ES-I3 (cell line): Measurements from ENCODE around the gene ARID4B.
"Not testable (repeated sequence)": the region's sequence is repeated elsewhere in the genome, so short reads cannot be mapped to it uniquely, and the experiment has no call there.

Experiments
- H3K36me3 ChIP-seq: 2 replicates; pipeline ENCODE4 v1.6.1; 2013; ENCODE audit warnings: mild to moderate bottlenecking, low read length, control low read depth, moderate library complexity; ENCODE audit not compliant: insufficient read depth
- H3K4me1 ChIP-seq: 2 replicates; pipeline ENCODE4 v1.6.1; 2013; ENCODE audit warnings: mild to moderate bottlenecking, control low read depth, low read length; ENCODE audit not compliant: insufficient read depth
- H3K9ac ChIP-seq: 2 replicates; pipeline ENCODE4 v1.6.1; 2013; ENCODE audit warnings: low read depth, mild to moderate bottlenecking, low read length, moderate library complexity
- H3K9me3 ChIP-seq: 2 replicates; pipeline ENCODE4 v1.6.1; 2013; ENCODE audit warnings: mild to moderate bottlenecking, low read length, moderate library complexity; ENCODE audit not compliant: control insufficient read depth, insufficient read depth

ARID4B gene

DNA sequence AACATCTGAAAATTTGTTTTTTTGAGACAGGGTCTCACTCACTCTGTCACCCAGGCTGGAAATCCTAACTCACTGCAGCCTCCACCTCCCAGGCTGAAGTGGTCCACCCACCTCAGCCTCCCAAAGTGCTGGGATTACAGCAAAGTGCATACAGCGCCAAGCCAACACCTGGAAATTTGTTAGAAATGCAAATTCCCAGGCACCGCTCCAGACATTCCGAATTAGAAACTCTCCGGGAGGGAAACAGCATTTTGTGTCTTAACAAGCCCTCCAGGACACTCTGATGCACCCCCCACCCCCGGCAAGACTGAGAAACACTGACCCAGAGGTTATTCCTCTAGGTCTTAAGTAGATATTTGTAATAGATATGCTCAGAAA lies 49.1 kb downstream of the ARID4B start:
- Histone ChIP-seq H3K4me1 (peaks cover 7% of the 10 kb centered on the region), H3K9me3 (no peaks in the 10 kb centered on the region), H3K9ac (no peak overlapping the region)

DNA sequence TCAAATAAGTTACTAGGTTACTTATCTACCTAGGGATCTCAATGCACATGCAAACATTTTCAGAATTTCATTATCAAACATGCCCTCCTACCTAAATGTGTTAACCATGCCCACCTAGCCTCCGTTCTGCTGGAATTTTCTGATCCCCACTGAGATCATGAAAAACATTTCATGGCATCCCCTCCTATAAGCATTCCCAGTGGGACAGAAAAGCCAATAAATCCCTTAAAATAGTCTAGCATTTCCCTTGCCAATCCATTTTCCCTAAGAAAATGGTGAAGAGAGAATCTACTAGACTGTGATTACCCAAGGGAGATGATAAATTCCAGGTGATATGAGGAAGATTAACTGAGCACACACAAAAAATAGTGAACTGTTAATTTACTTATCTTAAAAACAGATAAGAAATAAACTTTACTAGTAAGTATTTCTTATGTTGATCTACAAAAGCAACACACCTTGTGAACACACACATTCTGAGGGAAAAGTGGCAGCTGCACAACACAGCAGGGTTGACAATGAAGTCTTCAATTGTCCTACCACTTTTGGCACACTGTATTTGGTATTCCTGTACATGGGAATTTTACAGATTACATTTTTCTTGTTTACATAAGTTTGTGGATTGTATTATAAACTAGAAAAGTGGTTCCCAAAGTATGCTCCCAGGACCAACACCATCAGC lies 49.6 kb downstream of the ARID4B start:
- Histone ChIP-seq H3K9me3 (no peaks in the 10 kb centered on the region), H3K4me1 (peaks cover 7% of the 10 kb centered on the region), H3K36me3 (no peaks in the 10 kb centered on the region), H3K9ac (no peak overlapping the region)

More for the DNA sequence above, 49.1 kb downstream of the ARID4B start:
- no peaks in the 10 kb centered on the region for H3K36me3 ChIP-seq

DNA sequence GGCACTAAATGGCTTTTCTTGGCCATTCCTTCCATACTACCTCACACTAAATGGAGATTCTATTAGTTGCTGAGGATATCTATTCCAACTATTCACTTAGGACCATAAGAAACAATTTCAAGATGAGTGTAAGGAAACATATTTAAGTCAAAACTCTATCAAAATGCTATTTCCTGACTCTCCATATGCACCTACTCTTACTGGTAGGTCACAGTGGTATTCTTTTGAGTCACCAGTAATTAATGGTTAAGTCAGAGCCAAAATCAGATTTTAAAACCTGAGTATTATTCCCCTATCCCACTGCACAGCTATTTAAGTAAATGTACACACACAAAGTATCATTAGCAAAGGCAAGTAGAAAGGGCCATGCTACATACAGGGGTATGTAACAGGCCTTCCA lies 50.3 kb downstream of the ARID4B start:
- Histone ChIP-seq H3K36me3 (no peaks in the 10 kb centered on the region), H3K9me3 (no peaks in the 10 kb centered on the region), H3K9ac (no peak overlapping the region), H3K4me1 (peaks cover 7% of the 10 kb centered on the region)

DNA sequence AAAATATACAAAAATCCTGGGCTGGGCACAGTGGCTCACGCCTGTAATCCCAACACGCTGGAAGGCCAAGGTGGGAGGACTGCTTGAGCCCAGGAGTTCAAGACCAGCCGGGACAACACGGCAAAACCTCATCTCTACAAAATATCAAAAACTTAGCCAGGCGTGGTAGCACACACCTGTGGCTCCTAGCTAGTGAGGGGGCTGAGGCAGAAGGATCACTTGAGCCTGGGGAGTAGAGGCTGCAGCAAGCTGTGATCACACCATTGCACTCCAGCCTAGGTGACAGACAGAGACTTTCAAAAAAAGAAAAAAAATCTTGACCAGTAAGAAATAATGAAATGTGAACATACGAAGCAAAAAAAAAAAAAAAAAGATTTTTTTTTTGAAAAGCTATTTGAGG lies 52.1 kb downstream of the ARID4B start:
- Histone ChIP-seq H3K36me3 (no peaks in the 10 kb centered on the region), H3K9ac (no peak overlapping the region), H3K9me3 (no peaks in the 10 kb centered on the region), H3K4me1 (peaks cover 11% of the 10 kb centered on the region)

DNA sequence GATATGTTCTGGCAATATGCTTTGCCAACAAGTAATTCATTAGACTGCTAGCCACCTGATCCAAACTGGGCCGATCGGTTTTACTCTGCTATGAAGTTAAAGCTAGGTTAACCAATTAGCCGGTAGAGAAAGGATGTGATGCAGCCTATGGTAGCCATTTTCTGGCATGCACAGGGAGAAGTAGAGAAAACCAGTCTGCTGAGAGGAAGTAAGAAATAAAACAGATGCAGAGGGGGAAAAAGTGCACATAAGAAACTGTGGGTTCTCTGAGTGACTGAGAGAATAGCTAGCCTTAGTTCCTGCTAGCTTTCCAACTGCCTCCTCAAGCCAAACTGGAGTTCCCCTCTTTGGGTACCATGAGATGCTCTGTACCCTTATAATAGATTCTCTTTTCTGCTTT lies 52.8 kb downstream of the ARID4B start:
- H3K9ac ChIP-seq: no peak overlapping the region
- H3K36me3 ChIP-seq: no peaks in the 10 kb centered on the region
- H3K9me3 ChIP-seq: no peaks in the 10 kb centered on the region
- peaks cover 17% of the 10 kb centered on the region for H3K4me1 ChIP-seq

DNA sequence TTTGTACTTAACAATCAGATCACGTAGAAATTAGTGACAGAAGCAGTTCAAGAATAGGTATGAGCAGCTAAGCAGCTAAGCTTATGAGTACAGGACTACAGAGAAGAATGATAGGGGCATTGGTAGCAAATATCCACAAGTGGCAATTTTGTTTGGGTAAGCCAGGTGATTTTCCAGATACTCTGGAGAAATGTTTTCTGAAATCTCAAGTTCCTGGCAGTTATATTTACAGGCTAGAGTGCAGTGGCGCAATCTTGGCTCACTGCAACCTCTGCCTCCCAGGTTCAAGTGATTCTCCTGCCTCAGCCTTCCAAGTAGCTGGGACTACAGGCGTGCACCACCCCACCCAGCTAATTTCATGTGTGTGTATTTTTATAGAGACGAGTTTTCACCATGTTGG lies 55.1 kb downstream of the ARID4B start:
- H3K36me3 ChIP-seq: no peaks in the 10 kb centered on the region
- H3K4me1 ChIP-seq: peaks cover 10% of the 10 kb centered on the region; the same call in 1 of the 2 replicates
- no peak overlapping the region for H3K9ac ChIP-seq
- no peaks in the 10 kb centered on the region for H3K9me3 ChIP-seq

DNA sequence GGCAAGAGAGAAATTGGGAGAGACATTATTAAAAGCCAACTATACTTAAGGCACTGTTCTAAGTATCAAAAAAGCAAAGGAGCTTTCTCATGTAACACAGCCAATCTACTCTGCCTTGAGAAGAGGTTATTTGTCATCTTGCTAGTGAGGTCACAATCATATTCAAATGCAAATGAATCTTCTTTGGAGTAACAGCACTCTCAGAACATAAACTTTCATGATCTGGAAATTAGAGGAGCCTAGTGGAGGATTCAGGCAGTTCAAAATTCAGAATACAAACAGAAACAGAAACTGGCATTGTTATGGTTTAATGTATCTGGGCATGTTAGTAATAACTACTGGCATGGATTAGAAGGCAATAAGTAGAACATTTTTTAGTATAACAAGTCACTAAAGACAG lies 57.4 kb downstream of the ARID4B start:
- peaks cover 10% of the 10 kb centered on the region; the same call in 1 of the 2 replicates for H3K4me1 ChIP-seq
- no peaks in the 10 kb centered on the region for H3K9me3 ChIP-seq
- no peak overlapping the region for H3K9ac ChIP-seq
- no peaks in the 10 kb centered on the region for H3K36me3 ChIP-seq

DNA sequence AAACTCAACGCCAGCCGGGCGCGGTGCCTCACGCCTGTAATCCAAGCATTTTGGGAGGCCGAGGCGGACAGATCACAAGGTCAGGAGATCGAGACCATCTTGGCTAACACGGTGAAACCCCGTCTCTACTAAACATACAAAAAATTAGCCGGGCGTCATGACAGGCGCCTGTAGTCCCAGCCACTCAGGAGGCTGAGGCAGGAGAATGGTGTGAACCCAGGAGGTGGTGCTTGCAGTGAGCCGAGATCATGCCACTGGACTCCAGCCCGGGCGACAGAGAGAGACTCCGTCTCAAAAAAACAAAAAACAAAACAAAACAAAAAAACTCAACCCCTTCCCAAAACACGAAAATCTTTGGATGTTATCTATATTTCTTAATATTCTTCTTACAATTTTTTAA lies 58.0 kb downstream of the ARID4B start:
- peaks cover 10% of the 10 kb centered on the region; the same call in 1 of the 2 replicates for H3K4me1 ChIP-seq
- H3K9ac ChIP-seq, H3K9me3 ChIP-seq, H3K36me3 ChIP-seq: not testable (repeated sequence)

DNA sequence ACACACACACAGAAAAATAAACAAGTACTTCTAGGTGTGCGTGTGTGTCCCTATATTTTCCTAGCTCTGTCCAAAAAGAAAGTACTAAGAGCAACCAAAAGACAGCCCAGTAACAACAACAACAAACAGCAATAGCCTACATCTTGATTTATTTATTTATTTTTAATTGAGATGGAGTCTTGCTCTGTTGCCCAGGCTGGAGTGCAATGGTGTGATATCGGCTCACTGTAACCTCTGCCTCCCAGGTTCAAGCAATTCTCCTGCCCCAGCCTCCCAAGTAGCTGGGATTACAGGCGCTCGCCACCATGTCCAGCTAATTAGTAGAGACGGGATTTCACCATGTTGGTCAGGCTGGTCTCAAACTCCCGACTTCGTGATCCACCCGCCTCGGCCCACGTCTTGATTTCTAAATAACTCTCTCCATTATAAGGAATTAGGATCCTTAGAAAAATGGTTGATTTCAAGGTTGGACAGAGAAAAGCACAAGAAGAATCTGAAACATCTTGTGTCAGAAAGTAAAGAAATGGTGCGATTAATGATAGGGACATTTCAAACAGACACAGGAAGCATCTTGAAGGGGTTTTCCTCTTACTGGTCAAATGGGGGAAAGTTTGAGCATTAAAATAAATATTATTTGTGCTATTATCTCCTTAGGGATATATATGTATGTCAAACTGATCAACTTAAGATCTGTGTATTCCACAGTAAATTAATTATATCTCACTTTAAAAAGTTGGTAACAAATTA lies 59.4 kb downstream of the ARID4B start:
- peaks cover 10% of the 10 kb centered on the region; the same call in 1 of the 2 replicates for H3K4me1 ChIP-seq
- no peaks in the 10 kb centered on the region for H3K36me3 ChIP-seq
- H3K9ac ChIP-seq: no peak overlapping the region
- no peaks in the 10 kb centered on the region for H3K9me3 ChIP-seq

DNA sequence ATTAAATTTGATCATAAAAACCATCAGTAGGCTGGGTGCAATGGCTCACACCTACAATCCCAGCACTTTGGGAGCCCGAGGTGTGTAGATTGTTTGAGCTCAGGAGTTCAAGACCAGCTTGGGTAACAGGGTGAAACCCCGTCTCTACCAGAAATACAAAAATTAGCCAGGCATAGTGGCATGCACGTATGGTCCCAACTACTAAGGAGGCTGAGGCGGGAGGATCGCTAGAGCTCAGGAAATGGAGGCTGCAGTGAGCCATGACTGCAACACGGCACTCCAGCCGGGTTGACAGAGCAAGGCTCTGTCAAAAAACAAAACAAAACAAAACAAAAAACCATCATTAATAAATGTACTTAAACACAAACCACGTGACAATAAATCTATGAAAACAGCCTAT lies 61.0 kb downstream of the ARID4B start:
- Histone ChIP-seq H3K9ac (no peak overlapping the region), H3K36me3 (no peaks in the 10 kb centered on the region), H3K4me1 (peaks cover 10% of the 10 kb centered on the region; the same call in 1 of the 2 replicates), H3K9me3 (no peaks in the 10 kb centered on the region)

DNA sequence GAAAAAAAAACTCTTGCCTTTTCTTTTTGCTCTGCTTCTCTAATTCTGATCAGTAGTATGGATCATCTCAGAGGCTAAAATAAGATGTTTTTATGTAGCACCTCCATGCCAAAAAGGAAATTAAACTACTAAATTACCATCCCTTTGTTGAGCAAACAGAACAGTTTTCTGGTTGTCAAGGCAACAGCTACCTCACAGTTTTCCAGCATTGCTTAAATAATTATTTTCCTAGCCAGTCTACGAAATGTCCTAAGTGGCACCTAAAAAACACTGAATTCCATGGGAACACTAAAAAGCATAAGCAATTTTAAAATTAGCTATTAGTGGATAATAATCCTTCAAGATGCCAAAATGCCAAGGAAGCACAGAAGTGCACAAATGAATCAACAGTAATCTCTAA lies 61.7 kb downstream of the ARID4B start:
- Histone ChIP-seq H3K9ac (no peak overlapping the region), H3K36me3 (no peaks in the 10 kb centered on the region), H3K4me1 (peaks cover 10% of the 10 kb centered on the region; the same call in 1 of the 2 replicates), H3K9me3 (no peaks in the 10 kb centered on the region)

DNA sequence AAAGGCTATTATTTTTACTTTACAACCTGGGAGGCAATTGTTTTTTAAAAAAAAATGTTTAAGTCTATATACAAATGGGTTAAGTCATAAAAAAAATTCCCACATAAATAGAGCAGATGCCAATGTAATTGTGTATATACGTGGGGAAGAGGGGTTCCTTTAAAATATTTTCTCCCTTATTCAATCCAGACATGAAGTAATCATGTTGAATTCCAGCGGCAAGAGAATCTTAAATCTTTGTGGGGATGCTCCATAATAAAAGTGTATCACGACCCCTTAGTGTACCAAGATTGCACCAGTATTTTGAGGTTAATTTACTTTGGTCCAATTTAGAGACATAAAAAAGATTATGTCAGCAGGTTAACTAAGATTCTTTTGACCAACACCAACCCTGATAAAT lies 62.1 kb downstream of the ARID4B start:
- Histone ChIP-seq H3K9ac (no peak overlapping the region), H3K9me3 (no peaks in the 10 kb centered on the region), H3K4me1 (peaks cover 7% of the 10 kb centered on the region; the same call in 1 of the 2 replicates), H3K36me3 (no peaks in the 10 kb centered on the region)

DNA sequence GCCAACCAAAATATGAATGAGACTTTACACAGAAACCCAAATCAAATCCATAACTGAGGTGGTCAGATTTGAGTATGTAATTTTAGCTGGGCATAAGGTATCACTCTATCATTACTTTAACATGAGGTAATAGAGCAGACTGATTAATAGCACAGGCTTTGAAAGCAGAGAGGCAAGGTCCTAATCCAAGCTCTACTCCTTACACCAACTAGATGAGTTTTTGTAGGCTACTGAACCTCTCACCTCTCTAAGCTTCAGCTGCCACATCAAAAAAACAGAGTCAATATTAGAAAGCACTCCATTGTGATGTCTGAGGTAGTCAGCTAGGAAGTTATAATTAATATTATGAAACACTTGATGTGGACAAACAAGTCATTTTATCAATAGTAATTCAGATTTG lies 63.7 kb downstream of the ARID4B start:
- H3K9me3 ChIP-seq: no peaks in the 10 kb centered on the region
- no peak overlapping the region for H3K9ac ChIP-seq
- peaks cover 5% of the 10 kb centered on the region; the same call in 1 of the 2 replicates for H3K4me1 ChIP-seq
- no peaks in the 10 kb centered on the region for H3K36me3 ChIP-seq

DNA sequence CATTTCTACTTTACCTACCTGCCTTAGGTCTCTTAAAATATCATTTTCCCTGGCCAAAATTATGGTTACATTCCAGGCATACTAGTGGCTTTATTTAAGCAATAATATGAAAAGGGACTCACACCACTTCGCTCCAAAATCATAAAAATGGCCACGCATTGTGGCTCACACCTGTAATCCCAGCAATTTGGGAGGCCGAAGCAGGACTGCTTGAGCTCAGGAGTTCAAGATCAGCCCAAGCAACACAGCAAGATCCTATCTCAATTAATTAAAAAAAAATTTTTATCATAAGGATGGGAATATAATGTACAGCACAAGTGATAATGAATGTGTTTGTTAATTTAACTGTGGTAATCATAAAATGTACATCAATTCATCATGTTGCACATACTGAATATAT lies 65.4 kb downstream of the ARID4B start:
- H3K36me3 ChIP-seq: no peaks in the 10 kb centered on the region

DNA sequence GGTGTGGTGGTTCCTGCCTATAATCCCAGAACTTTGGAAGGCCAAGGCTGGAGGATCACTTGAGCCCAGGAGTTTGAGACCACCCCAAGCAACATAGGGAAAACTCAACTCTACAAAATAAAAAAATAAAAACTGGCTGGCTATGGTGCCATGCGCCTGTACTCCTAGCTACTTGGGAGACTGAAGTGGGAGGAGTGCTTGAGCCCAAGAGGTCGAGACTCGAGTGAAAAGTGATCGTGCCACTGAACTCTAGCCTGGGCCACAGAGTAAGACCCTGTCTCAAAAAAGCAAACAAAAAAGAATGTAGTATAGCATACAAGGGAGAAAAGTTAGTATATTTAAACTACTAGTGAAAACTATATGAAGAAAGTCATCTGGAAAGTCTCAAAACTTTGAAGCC lies 66.7 kb downstream of the ARID4B start:
- H3K9ac ChIP-seq: no peak overlapping the region
- H3K36me3 ChIP-seq: no peaks in the 10 kb centered on the region
- H3K9me3 ChIP-seq: no peaks in the 10 kb centered on the region
- peaks cover 5% of the 10 kb centered on the region; the same call in 1 of the 2 replicates for H3K4me1 ChIP-seq

More for the DNA sequence above, 65.4 kb downstream of the ARID4B start:
- no peak overlapping the region for H3K9ac ChIP-seq
- no peaks in the 10 kb centered on the region for H3K9me3 ChIP-seq
- H3K4me1 ChIP-seq: peaks cover 5% of the 10 kb centered on the region; the same call in 1 of the 2 replicates
